ENCODE results near the gene KIF5C.

KIF5C gene

GRCh38 chr2:148887350-148888002 is 12.4 kb downstream of the KIF5C start:
- no peak overlapping the region for H3K27ac ChIP-seq
- TF ChIP-seq CTCF (conservative IDR thresholded peaks at IDR 0.05) (no peak), ZFX (IDR thresholded peaks at IDR 0.05) (no peak)

DNA sequence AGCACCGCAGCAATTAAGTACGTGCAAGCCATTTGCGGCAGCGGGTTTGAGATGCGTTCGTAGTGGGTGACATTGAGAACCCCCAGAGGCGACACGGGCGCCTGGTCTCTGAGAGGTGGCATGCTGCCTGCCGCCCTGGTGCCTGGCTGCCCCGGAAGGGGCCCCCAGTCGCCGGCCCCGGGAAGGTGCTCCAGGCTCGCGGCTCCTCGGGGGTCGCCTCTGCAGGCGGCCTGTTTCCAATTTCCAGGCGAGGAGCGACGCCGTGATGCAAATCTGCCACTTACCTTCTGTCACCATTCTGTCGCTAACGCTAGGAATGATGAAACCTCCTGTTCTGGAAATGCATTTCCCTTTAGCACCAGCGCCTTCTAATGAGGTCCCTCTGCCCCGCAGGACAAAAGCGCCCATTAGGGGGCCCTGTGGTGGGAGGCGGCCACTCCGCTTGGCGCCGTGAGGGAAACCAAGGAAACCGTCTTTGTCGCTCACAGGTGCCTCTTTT is 13.0 kb downstream of the KIF5C start:
- TF ChIP-seq ZFX (IDR thresholded peaks at IDR 0.05) = no peak
- TF ChIP-seq CTCF (conservative IDR thresholded peaks at IDR 0.05) = no peak
- H3K27ac ChIP-seq = no peak overlapping the region

DNA sequence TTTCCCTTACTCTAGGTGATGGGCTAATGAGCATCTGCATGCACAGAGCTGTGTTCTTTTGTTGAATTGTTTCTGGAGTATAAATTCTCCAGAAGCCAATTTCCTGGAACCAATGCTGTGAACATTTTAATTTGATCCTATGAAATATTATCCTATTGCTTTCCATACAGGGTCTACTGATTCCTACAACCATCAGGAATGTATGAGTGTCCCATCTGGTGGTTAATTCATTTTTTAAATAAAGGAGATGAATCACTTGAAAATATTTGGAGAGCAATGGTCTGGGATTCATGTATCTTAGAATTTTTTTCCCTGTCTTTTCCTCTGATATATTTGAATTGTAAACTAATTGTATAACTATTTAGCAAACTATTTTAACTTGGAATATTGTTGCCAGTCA is 14.0 kb downstream of the KIF5C start:
- no peak for TF ChIP-seq ZFX (IDR thresholded peaks at IDR 0.05)
- no peak for TF ChIP-seq CTCF (conservative IDR thresholded peaks at IDR 0.05)
- H3K27ac ChIP-seq = no peak overlapping the region

DNA sequence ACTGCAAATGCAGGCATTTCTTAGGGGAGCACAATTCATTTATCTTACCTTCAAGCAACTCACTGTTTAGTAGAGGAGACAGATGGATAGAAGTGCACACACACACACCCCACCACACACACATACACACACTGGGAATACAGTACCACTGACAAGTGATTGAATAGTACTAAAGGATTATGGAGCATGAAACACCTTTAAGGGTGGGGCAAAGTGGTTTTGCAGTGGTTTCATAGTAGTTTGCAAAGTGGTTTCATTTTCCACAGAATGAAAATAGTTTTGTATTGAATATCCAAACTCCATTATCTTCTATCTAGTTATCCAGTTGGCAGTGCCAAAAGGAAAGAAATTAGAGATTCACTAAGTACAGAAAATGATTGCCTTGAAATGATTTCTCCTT is 18.9 kb downstream of the KIF5C start:
- no peak overlapping the region for H3K27ac ChIP-seq
- no peak for TF ChIP-seq ZFX (IDR thresholded peaks at IDR 0.05)
- no peak for TF ChIP-seq CTCF (conservative IDR thresholded peaks at IDR 0.05)

DNA sequence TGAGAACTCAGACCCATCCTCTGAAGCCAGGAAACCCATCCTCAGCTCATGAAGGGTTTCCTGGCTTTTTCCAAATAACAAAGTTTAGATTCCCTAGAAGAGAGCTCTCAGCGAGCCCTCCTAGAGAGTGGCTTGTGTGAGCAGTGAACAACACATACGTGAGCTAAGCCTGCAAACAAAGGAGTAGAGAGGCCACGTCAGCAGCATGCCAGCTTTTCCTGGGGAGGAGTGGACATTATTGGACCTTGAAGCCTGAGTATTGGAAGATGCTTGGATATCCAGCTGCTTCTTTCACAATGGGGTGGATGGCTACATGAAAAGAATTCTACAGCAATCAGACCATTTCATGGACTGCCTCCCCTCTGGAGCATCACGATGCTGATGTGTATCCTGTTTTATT is 21.1 kb downstream of the KIF5C start:
- TF ChIP-seq CTCF (conservative IDR thresholded peaks at IDR 0.05) (no peak), ZFX (IDR thresholded peaks at IDR 0.05) (no peak)
- H3K27ac ChIP-seq = no peak overlapping the region

DNA sequence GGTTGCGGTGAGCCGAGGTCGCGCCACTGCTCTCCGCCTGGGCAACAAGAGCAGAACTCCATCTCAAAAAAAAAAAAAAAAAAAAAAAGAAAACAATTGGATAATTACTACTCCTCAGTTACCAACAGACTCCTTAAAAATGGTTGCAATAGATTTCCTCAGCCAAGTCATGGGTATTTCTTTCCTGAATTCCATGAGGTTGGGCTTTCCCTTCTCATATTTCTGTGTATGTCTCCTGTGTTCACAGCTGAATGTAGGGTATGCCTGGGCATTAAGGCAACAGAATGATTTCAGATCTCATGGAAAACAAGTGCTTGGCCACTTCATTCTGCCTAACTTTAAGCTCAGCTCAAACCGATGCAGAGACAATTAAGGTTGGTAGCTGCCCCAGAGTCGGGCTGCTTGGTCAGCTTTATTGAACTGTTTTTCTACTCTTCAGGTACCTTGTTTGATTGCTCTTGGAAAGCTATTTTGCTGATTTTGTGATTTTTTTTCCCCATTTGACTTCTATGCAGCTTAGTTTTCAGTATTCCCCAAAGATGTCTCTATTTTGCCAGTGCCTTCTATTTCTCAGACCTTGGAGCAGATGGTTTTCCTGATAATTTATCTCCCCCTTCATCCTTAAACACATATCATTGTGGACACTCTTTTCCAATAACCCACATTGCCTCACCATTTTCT is 24.8 kb downstream of the KIF5C start:
- TF ChIP-seq CTCF (conservative IDR thresholded peaks at IDR 0.05) = no peak
- TF ChIP-seq ZFX (IDR thresholded peaks at IDR 0.05) = no peak

GRCh38 chr2:148900350-148900837 is 25.4 kb downstream of the KIF5C start:
- TF ChIP-seq ZFX (IDR thresholded peaks at IDR 0.05) = no peak
- no peak for TF ChIP-seq CTCF (conservative IDR thresholded peaks at IDR 0.05)
- H3K27ac ChIP-seq = no peak overlapping the region

More for the DNA sequence above, 24.8 kb downstream of the KIF5C start:
- H3K27ac ChIP-seq = no peak overlapping the region

Data from C4-2B (cell line).